GM19468 (cell line): ENCODE measurements around the gene GNB2.
"Not testable (repeated sequence)": the region's sequence is repeated elsewhere in the genome, so short reads cannot be mapped to it uniquely, and the experiment has no call there.

Source experiments
- ATAC-seq: cut with Tn5 transposase; IDR thresholded peaks from one replicate; pipeline ENCODE4 v1.9.1; 2021; ENCODE audit warnings: mild to moderate bottlenecking, moderate library complexity, moderate number of reproducible peaks; ENCODE audit not compliant: unreplicated experiment; ENCODE audit errors: extremely low read depth

The GNB2 gene

DNA sequence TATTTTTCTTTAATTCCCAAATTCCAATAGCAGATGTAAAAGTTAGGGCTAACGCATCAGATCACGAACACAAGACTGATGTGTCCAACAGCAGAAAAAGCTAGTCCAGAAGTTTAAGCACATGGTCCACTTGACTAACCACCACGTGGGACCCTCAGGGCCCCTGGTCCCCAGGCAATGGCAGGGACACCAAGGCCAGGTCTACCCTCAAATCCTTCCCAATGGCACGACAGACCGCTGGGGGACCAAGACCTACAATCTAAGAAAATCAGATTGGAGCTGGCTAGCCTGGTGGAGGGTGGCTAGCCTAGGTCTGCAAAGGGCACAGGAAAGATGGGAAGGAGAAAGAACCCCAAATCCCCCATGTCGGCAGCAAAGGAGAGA is 19.0 kb downstream of the GNB2 start:
- no peak for ATAC-seq

DNA sequence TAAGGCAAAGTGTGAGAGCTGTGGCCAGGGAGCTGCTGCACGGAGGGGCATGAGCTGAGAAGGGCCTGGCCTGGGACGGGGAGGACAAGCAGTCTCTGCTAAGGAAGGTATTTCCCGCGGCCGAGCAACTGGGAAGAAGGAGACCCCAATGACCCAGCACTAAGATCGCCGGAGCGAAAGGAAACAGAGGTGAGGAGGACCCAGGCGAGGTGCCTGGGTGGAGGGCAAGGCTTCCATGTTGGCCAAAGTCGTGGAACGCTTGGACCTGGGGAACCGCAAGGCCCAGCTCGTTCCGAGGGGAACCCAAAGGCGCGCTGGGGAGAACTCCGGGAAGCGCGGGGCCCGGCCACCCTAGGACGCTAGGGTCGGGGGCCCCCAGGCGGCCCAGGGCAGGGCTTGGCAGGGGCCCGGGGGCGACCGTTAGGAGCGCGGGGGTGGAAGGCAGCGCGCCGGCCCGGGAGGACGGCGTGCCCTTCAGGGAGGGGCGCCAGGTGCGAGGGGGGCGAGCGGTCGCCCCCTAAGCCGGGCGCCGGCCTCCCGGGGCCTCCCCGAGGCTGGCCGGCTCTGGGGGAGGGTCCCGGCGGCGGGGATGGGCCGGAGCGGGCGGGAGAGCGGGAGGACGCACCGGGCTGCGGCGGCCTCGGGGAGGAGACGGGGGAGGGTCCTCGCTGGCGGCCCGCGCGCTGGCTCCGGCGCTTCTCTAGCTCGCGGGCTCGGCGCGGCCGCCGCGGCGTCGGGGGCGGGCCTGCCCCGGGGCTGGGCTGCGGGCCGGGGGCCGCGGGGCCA is 20.0 kb downstream of the GNB2 start:
- no peak for ATAC-seq

DNA sequence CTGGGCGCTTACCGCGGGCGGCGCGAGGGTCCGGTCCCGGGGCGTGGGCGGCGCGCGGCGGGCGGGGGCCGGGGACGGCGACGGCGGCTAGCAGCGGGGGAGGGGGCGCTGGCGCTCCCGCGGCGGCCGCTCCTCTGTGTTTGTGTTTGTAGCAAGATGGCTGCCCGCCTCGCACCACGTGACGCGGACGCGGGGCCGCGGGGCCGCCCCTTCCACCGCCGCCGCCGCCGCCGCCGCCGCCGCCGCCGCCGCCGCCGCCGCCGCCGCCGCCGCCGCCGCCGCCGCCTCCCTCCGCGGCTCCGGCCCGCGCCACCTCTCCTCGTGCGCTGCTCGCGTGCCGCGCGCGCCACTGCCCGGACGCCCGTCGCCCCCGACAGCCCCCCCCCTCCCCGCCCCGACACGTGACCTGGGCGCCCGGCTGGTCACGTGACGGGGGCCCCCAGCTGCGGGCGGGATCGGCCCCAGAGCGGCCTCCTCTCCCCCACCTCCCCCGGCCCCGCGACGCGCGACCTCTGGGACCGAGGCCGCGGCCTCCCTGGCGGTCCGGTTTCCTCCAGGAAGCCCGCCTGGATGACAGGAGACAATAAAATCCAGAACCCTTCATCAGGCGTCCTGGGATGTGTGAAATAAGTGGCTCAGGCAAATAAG is 20.7 kb downstream of the GNB2 start, which contains the start of gene GIGYF1:
TSS of gene GIGYF1 (minus strand) at position 153 of the 648 bp plus-strand sequence. CDS start 6,012 bp downstream, outside the sequence.
- ATAC-seq = no peak

DNA sequence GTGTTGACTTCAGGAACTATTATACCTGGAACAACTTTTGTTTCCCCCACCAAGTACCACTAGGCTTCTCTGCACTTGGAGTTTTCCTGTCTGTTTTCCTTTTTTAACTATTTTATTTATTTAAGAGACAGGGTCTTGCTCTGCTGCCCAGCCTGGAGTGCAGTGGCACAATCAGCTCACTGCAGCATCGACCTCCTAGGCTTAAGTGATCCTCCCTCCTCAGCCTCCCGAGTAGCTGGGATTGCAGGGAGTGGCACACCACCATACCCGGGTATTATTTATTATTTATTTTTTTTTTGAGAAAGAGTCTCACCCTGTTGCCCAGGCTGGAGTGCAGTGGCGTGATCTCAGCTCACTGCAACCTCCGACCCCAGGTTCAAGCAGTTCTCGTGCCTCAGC is 22.6 kb downstream of the GNB2 start:
- ATAC-seq = no peak

DNA sequence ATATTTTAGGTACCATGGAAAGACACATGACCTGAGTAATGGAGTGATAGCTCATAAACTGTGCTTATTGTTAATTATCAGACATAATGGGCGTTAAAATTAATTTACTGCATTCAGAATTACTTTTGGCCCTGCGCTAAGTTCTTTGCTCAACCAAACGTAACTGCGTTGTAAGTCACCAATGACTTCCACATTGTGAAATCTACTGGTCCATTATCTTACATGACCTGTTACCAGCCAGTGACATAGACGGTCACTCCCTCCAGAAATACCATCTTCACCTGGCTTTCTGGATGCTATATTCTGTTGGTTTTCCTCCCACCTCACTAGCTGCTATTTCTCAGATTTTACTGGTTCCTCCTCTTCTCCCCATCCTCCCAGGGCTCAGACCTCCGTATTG is 25.5 kb downstream of the GNB2 start:
- no peak for ATAC-seq

DNA sequence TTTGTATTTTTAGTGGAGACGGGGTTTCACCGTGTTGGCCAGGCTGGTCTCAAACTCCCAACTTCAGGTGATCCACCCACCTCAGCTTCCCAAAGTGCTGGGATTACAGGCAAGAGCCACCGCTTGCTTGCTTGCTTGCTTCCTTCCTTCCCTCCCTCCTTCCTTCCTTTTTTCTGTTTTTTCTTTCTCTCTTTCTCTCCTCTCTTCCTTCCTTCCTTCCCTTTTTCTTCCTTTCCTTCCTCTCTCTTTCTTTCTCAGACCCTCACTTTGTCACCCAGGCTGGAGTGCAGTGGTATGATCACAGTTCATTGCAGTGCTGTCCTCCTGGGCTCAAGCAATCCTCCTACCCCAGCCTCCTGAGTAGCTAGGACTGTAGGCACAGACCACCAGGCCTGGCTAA is 27.5 kb downstream of the GNB2 start:
- ATAC-seq = not testable (repeated sequence)

DNA sequence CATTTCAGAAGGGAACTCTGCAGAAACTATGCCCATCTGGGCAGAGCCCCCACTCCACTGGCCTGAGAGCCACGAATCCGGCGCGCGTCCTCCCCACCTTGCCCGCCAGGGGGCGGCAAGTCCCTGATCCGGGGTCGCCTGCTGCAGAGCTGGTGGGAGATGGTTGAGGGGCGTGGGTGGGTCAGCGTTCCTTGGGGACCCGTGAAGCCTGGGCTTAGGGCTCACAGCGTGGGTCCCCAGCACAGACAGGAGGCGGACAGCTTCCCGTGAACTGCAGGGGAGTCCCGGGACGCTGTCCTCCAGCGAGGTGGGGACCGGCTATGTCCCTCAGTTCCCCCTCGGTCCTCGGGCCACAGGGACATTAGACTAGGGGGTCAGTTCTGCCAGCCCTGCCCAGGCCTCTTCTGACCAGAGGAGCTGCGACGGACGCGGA is 31.8 kb downstream of the GNB2 start:
- peak; percentile 17 for ATAC-seq

DNA sequence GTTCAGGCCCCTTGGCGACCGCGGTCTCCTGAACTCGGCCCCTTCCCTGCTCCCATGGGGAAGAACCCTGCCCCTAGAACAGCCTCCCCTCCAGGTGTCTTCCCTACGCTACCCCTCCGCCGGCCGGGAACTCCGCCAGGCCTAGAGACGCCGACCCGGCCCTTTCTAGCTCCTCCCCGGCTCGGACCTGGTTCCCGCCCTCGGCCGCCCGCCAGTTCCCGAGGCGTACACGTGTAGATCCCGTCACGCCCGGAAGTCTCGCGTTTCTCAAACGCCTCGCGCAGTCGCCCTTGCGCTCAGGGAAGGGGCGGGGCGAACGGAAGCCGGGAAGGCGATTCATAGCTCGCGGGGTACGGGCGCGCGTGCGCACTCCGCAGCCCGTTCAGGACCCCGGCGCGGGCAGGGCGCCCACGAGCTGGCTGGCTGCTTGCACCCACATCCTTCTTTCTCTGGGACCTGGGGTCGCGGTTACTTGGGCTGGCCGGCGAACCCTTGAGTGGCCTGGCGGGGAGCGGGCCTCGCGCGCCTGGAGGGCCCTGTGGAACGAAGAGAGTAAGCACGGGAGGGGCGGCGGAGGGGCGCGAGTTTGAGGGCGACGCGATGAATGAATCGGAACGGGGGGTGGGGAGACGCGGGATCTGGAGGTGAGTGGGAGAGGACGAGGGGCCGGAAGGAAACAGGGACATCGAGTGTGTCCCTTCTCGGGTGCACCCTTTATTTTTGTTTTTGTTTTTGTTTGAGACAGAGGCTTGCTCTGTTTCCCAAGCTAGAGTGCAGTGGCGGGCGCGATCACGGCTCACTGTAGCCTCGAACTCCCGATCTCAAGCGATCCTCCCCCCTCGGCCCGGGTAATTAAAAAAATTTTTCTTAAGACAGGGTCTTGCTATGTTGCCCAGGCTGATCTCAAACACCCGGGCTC is 32.5 kb downstream of the GNB2 start, which contains the start of gene POP7:
TSS of gene POP7 (plus strand) at position 369 of the 919 bp plus-strand sequence. CDS start 710 bp downstream, outside the sequence.
- peak; percentile 67 for ATAC-seq

DNA sequence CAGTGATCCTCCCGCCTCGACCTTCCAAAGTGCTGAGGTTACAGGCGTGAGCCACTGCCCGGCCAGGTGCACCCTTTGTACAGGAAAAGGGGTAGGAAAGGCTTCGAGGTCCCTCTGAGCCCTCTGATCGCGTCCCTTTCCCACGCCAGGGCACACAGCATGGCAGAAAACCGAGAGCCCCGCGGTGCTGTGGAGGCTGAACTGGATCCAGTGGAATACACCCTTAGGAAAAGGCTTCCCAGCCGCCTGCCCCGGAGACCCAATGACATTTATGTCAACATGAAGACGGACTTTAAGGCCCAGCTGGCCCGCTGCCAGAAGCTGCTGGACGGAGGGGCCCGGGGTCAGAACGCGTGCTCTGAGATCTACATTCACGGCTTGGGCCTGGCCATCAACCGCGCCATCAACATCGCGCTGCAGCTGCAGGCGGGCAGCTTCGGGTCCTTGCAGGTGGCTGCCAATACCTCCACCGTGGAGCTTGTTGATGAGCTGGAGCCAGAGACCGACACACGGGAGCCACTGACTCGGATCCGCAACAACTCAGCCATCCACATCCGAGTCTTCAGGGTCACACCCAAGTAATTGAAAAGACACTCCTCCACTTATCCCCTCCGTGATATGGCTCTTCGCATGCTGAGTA is 33.3 kb downstream of the GNB2 start:
- no peak for ATAC-seq

DNA sequence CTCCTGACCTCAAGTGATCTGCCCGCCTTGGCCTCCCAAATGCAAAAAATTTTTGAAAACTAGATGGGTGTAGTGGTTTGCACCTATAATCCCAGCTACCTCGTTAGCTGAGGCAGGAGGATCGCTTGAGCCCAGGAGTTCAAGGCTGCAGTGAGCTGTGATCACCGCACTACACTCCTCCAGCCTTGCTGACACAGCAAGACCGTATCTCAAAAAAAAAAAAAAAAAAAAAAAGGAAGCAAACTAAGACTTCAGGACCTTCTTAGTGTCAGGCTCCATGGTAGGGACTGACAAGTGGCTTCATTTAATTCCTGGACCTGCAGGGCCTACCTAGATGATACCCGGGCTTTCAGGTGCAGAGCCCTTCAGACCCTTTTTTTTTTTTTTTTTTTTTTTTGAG is 34.9 kb downstream of the GNB2 start:
- ATAC-seq = no peak

DNA sequence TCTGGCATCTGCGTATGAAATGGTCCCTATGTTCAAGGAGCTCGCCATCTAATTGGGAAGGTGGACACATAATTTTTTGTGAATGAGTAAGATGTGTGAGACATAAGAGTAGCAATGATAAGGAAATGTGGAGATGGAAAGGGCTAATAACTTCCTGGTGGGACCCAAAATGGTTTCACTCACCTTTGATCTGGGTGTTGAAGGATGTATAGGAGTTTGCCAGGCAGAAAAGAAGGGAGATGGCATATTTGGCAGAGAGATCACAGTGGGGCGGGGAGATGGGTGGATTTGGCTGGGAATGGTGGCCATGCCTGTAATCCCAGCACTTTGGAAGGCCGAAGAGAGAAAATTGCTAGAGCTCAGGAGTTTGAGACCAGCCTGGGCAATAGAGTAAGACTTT is 36.9 kb downstream of the GNB2 start:
- ATAC-seq = no peak

DNA sequence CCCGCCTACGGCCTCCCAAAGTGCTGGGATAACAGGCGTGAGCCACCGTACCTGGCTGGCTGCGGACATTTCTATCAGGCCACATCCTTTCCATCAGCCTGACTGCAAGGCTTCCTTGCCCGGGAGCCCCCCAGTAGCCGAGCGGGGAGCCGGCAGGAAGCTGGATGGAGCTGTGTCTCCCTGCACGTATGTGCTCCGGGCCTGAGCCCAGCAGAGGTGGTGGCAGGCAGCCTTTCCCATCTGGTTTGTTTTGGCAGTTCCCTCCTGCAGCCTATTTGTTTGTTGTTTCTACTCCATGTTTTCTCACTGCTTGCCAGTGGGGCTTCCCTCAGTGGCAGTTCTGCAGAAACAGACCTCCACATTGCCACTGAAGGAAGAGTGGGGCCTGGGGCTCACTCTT is 37.8 kb downstream of the GNB2 start:
- no peak for ATAC-seq

DNA sequence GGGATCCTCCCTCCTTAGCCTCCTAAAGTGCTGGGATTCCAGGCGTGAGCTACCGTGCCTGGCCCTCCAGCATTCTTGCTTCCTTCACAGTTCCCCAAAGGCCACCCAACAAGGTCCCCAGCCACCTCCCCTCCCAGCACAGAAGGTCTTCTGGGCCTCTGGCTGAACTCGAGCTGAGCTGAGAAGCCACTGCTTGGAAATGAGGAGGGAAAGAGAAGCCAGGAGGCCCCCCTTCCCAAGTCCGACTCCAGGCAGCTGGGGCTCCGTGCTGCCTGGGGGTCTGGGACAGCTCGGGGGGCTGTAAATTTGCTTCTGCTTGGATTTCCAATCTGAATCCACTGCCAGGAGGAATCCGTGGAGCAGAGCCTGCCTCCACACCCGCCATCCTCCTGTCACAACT is 41.2 kb downstream of the GNB2 start:
- ATAC-seq = no peak

DNA sequence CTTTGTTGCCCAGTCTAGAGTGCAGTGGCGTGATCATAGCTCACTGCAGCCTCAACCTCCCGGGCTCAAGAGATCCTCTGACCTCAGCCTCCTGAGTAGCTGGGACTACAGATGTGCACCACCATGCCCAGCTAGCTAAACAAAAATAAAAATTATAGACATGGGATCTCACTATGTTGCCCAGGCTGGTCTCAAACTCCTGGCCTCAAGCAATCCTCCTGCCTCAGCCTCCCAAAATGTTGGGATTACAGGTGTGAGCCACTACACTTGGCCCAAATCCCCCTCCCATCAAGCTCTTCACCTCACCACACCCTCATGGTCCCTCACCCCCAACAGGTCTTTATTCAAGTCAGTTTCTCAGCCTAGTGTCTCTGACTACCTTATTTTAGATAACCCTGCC is 43.5 kb downstream of the GNB2 start:
- not testable (repeated sequence) for ATAC-seq

DNA sequence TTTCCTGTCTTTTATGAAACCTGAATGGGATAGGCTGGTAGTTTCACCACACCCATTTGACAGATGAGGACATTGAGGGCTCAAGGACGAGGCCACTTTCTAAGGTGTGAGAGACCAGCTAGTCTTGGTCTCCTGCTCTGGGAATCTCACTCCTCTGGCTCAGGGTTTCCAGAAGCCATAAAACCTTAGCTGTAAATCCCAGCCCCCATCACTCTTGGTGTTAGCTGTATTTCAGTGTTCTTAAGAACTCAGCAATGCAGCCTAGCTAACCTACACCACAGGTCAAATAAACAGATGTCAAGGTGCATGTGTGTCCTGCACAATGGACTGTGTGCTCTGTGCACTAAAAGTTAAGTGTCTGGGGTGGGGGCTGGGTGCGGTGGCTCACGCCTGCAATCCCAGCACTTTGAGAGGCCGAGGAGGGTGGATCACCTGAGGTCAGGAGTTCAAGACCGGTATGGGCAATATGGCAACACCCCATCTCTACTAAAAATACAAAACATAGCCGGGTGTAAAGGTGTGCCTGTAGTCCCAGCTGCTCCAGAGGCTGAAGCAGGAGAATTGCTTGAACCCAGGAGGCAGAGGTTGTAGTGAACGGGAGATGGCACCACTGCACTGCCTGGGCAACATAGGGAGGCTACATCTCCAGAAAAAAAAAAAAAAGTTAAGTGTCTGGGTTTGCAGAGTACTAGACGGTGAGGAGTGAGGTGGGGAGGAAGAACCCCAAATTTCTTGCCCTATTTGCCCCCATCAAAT is 46.2 kb downstream of the GNB2 start:
- no peak for ATAC-seq

DNA sequence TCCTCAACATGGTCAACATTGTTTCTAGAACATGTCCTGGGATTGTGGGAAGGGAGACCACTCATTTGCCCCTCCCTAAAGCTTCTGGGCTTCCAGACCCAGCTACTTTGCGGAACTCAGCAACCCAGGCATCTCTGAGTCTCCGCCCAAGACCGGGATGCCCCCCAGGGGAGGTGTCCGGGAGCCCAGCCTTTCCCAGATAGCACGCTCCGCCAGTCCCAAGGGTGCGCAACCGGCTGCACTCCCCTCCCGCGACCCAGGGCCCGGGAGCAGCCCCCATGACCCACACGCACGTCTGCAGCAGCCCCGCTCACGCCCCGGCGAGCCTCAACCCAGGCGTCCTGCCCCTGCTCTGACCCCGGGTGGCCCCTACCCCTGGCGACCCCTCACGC is 46.7 kb downstream of the GNB2 start, which contains the start of gene EPO:
TSS of gene EPO (plus strand) at position 190 of the 392 bp plus-strand sequence. CDS start 513 bp downstream, outside the sequence.
- no peak for ATAC-seq

DNA sequence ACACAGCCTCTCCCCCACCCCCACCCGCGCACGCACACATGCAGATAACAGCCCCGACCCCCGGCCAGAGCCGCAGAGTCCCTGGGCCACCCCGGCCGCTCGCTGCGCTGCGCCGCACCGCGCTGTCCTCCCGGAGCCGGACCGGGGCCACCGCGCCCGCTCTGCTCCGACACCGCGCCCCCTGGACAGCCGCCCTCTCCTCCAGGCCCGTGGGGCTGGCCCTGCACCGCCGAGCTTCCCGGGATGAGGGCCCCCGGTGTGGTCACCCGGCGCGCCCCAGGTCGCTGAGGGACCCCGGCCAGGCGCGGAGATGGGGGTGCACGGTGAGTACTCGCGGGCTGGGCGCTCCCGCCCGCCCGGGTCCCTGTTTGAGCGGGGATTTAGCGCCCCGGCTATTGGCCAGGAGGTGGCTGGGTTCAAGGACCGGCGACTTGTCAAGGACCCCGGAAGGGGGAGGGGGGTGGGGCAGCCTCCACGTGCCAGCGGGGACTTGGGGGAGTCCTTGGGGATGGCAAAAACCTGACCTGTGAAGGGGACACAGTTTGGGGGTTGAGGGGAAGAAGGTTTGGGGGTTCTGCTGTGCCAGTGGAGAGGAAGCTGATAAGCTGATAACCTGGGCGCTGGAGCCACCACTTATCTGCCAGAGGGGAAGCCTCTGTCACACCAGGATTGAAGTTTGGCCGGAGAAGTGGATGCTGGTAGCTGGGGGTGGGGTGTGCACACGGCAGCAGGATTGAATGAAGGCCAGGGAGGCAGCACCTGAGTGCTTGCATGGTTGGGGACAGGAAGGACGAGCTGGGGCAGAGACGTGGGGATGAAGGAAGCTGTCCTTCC is 47.3 kb downstream of the GNB2 start:
- no peak for ATAC-seq

DNA sequence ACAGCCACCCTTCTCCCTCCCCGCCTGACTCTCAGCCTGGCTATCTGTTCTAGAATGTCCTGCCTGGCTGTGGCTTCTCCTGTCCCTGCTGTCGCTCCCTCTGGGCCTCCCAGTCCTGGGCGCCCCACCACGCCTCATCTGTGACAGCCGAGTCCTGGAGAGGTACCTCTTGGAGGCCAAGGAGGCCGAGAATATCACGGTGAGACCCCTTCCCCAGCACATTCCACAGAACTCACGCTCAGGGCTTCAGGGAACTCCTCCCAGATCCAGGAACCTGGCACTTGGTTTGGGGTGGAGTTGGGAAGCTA is 47.9 kb downstream of the GNB2 start:
- no peak for ATAC-seq
